ENCODE results near the gene ASIC4.

Gene ASIC4

DNA sequence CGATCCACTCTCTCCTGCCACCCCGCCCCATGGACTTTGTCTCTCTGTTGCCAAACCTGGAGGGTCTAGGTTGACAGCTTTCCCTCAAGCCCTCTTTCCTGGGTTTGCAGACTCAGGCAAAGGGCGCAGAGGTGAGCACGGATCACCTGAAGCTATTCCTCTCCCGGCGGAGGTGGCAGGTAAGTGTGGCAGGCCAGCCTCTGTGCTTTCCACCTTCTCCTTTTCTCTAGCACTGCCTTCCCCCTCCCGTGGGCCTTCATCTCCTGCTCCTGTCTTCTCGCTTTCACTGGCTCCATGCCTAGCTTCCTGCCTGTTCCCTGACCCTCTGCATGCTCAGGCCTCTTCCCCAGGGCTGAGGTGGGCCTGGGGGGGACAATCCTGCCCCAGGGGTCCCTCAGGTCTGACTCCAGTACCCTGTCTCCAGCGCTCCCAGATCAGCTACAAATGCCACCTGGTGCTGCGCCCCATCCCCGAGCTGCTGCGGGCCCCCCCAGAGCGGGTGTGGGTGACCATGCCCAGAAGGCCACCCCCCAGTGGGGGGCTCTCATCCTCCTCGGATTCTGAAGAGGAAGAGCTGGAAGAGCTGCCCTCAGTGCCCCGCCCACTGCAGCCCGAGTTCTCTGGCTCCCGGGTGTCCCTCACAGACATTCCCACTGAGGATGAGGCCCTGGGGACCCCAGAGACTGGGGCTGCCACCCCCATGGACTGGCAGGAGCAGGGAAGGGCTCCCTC lies 31.4 kb upstream of the ASIC4 start:
- DNase-seq, result no peak

DNA sequence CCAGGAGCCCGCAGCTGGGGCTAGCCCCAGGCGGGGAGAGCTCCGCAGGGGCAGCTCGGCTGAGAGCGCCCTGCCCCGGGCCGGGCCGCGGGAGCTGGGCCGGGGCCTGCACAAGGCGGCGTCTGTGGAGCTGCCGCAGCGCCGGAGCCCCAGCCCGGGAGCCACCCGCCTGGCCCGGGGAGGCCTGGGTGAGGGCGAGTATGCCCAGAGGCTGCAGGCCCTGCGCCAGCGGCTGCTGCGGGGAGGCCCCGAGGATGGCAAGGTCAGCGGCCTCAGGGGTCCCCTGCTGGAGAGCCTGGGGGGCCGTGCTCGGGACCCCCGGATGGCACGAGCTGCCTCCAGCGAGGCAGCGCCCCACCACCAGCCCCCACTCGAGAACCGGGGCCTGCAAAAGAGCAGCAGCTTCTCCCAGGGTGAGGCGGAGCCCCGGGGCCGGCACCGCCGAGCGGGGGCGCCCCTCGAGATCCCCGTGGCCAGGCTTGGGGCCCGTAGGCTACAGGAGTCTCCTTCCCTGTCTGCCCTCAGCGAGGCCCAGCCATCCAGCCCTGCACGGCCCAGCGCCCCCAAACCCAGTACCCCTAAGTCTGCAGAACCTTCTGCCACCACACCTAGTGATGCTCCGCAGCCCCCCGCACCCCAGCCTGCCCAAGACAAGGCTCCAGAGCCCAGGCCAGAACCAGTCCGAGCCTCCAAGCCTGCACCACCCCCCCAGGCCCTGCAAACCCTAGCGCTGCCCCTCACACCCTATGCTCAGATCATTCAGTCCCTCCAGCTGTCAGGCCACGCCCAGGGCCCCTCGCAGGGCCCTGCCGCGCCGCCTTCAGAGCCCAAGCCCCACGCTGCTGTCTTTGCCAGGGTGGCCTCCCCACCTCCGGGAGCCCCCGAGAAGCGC lies 30.6 kb upstream of the ASIC4 start:
- DNase-seq, result no peak

DNA sequence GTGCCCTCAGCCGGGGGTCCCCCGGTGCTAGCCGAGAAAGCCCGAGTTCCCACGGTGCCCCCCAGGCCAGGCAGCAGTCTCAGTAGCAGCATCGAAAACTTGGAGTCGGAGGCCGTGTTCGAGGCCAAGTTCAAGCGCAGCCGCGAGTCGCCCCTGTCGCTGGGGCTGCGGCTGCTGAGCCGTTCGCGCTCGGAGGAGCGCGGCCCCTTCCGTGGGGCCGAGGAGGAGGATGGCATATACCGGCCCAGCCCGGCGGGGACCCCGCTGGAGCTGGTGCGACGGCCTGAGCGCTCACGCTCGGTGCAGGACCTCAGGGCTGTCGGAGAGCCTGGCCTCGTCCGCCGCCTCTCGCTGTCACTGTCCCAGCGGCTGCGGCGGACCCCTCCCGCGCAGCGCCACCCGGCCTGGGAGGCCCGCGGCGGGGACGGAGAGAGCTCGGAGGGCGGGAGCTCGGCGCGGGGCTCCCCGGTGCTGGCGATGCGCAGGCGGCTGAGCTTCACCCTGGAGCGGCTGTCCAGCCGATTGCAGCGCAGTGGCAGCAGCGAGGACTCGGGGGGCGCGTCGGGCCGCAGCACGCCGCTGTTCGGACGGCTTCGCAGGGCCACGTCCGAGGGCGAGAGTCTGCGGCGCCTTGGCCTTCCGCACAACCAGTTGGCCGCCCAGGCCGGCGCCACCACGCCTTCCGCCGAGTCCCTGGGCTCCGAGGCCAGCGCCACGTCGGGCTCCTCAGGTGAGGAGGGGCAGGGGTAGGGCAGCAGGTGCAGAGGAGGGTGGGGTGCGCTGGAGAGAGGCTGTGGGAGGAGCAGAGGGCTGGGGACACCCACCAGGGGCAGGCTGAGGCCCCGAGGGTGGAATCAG lies 29.7 kb upstream of the ASIC4 start:
- no peak for DNase-seq

DNA sequence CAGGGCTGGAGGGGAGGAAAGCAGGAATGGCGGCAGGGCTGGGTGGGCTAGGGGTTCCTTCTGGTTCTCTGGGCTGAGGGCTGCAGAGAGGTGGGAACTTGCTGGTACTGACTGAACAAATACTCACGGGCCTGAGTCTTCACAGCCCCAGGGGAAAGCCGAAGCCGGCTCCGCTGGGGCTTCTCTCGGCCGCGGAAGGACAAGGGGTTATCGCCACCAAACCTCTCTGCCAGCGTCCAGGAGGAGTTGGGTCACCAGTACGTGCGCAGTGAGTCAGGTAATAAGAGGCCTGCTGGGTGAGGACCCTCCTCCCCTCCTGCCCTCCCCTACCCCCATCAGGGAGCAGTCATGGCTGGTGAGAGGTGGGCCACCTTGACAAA lies 29.1 kb upstream of the ASIC4 start:
- no peak for DNase-seq

DNA sequence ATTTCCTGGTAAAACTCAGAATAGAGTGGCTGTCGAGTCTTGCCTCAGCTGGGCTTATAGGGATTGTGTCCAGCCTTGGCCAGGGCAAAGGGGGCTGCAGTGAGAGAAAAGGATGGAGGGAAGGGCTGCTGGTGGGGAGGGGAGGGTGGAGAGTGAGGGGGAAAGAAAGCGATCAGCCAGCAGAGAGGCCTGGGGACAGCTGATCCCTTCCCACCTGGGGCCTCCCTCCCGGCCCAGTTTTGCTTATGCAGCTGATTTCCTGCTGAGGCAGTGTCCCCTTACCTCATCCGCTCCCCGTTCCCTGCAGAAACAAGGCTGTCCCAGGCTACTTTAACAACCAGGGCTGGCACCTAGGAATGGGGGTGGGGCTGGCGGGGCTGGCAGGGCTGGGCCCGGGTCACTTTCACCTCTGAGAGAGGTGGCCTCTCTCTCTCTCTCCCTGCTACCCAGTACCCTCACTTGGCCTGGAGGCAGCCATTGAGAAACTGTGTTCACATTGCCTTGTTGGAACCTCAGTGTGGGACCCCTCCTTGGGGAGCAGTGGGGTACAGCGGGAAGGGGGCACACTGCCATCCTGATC lies 27.8 kb upstream of the ASIC4 start:
- no peak for DNase-seq

DNA sequence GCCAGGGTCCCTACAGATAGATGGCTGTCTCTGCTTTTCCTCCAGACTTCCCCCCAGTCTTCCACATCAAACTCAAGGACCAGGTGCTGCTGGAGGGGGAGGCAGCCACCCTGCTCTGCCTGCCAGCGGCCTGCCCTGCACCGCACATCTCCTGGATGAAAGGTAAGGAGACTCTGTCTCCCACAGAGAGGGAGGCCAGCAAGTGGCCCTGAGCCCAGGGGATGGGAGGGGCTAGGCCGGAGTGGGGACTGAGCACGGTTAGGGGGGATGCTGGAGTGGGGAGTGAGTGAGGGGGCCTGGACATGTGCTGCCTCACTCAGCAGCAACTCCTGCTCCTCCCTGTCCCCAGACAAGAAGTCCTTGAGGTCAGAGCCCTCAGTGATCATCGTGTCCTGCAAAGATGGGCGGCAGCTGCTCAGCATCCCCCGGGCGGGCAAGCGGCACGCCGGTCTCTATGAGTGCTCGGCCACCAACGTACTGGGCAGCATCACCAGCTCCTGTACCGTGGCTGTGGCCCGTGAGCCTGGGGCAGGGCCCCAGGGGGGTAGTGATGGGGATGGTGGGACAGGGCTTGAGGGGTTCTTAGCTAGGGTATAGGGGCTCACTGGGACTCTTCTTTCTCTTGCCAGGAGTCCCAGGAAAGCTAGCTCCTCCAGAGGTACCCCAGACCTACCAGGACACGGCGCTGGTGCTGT lies 26.0 kb upstream of the ASIC4 start:
- DNase-seq, result no peak

DNA sequence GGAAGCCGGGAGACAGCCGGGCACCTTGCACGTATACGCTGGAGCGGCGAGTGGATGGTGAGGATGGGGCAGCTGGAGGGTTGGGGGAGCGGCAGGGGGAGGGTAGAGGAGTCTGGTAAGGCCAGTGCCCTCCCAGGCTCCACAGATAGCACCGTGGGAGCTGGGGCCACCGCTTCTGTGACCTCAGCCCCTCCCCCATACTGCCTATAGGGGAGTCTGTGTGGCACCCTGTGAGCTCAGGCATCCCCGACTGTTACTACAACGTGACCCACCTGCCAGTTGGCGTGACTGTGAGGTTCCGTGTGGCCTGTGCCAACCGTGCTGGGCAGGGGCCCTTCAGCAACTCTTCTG lies 25.5 kb upstream of the ASIC4 start:
- DNase-seq, result no peak

DNA sequence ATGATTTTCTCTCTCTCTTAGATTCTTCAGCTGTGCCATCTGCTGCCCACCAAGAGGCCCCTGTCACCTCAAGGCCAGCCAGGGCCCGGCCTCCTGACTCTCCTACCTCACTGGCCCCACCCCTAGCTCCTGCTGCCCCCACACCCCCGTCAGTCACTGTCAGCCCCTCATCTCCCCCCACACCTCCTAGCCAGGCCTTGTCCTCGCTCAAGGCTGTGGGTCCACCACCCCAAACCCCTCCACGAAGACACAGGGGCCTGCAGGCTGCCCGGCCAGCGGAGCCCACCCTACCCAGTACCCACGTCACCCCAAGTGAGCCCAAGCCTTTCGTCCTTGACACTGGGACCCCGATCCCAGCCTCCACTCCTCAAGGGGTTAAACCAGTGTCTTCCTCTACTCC lies 25.0 kb upstream of the ASIC4 start:
- DNase-seq, result no peak

DNA sequence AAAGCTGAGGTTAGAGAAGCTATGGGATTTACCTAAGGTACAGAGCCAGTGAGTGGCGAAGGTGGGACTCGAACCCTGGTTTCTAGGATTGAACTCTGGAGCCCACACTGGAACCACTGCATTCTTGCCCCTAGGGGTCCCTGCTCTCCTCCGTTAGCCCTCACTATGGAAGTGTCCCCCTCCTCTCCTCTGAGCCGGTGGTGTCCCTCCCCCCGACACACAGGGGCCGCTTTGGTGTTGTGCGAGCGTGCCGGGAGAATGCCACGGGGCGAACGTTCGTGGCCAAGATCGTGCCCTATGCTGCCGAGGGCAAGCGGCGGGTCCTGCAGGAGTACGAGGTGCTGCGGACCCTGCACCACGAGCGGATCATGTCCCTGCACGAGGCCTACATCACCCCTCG lies 24.1 kb upstream of the ASIC4 start:
- DNase-seq, result no peak

DNA sequence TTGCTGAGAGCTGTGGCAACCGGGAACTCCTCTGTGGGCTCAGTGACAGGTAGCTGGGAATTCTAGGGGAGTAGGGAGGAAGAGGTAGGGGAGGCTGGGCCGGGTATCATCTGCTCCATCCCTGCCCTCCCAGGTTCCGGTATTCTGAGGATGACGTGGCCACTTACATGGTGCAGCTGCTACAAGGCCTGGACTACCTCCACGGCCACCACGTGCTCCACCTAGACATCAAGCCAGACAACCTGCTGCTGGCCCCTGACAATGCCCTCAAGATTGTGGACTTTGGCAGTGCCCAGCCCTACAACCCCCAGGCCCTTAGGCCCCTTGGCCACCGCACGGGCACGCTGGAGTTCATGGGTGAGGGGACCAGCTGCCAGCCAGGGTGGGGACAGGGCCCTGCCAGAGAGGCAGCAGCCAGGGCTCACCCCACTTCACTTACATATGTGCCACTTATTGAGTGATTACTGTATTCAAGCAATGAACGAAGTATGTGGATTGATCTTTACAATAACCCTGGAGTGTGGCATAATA lies 23.6 kb upstream of the ASIC4 start:
- no peak for DNase-seq

DNA sequence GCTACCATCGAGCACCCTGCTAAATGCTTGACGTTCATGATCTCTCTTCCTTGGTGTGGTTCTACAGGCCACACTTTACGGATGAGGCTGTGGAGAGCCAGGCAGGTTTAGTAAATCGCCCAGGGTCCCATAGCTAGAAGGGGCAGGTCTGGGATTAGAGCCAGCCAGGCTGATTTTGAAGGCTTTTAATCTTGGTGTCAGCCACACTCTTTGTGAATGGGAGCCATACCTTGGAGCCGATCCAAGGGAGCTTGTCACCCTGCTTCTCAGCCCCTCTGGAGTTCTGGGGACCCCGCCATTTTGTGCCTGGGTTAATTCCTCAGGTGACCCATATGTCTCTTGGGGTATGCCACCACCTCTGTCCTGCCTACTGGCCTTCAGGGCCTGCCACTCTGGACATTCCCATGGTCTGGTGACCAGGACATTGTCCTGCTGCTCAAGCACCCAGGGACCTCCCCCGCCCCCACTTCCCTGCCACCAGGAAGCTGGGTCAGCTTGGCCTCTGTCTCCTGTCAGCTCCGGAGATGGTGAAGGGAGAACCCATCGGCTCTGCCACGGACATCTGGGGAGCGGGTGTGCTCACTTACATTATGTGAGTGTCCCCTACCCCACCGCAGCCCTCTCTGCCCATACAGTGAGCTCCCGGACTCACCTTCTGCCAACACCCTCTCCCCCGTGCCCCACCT lies 22.9 kb upstream of the ASIC4 start:
- DNase-seq, result no peak

DNA sequence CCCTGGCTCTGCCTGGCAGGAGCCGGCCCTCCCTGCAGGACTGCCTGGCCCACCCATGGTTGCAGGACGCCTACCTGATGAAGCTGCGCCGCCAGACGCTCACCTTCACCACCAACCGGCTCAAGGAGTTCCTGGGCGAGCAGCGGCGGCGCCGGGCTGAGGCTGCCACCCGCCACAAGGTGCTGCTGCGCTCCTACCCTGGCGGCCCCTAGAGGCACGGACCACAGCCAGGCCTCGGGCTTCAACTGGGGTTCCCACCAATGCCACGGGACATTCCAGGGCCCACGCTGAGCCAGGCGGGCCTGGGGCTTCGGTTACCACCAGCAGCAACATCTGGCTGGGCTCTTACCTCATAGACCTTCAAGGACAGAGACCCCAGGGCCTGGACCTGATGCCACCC lies 21.7 kb upstream of the ASIC4 start:
- DNase-seq, result no peak

DNA sequence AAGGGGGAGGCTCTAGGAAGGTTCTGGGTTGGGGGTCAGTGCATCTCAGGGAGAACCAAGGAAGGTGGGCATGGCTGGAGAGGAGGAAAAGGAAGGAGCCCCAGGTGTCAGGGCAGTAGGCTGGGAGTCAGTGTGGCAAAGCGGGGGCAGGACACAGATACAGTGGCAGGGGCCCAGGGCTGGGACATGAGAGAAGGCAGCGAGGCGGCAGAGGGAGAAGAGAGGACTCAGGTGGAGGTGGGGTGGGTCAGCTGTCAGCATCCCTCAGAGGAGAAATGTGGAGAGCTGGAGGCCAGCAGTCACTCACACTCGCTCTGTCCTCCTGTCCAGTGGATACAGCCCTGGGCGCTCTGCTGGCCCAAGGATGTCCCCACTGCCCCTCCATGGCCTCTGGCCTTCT lies 21.2 kb upstream of the ASIC4 start:
- no peak for DNase-seq

DNA sequence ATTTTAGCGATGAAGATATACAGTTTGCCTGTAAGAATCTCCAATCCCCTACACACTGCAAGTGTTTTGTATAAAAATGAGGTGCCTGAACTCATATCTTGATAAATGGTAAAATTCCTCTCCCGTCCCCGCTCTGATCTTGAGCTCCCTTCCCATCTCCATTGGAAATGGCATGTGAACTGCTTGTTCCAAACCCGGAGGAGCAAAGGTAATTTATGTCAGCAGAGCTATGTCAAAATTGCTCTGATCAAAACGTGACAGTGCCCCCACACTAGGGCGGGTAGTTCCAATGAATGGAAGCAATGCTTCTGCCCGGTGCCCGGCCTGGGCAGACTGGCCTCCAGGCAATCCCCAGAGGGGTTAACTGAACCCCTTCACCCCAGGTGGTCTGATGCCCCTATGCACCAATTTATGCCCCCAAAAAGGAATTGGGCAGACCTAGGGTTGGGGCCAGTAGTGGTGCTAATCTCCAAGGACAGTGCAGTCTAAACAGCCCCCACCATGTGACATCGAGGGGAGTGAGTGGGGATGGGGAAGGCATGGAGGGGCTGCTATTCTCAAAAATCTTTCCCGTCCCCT lies 19.2 kb upstream of the ASIC4 start:
- no peak for DNase-seq

DNA sequence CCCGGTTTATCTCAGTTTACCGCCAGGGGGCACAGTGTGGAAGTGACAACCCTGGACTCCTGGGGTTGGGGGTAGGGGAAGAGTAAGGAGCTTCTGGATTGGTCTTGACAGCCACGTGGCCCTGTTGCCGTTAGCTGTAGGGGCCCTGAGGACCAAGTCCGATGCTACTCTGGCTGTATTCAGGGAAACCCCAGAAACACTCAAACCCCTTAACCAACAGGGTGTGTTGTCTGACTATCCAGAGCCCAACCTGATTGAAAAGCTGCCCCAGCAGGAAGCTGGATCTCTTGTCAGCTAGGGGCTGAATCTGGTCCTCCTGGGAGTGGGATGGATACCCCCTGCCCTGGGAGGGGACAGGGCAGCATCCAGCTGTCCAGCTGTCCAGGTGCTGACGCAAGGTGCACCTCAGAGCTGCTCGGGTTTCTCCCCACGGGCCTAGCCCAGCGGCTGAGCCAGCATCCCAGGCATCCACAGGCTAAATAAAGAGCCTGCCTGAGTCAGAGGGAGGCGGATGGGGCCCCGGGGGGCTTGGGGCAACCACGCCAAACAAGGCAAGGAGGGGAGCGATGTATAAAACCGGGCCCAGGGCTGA lies 18.7 kb upstream of the ASIC4 start:
- peak; percentile 67 to 70 for DNase-seq

DNA sequence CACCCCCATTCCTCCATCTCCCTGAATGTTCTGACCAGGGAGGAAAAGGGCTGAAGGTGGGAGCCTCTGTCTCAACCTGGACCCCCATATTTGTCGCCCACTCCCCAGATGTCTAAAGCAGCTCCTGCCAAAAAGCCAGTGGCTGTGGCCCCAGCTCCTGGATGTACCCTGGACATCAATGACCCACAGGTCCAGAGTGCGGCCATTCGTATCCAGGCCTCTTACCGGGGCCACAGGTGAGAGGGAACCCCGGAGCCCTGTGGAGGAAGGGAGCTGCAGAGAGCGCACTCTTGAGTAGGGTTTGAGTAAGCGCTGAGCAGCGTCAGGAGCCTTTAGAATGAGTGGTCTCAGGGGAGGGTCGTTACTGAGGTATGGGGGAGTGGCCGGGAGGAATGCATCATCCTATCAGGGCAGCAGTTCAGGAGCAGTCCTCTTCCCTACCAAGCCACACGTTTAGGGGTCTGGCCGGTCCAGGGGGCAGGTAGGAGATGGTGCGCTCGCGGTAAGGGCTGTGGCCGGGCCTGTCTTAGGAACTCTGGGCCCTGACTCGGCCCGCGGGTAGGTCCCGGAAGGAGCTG lies 17.9 kb upstream of the ASIC4 start:
- DNase-seq, result no peak

DNA sequence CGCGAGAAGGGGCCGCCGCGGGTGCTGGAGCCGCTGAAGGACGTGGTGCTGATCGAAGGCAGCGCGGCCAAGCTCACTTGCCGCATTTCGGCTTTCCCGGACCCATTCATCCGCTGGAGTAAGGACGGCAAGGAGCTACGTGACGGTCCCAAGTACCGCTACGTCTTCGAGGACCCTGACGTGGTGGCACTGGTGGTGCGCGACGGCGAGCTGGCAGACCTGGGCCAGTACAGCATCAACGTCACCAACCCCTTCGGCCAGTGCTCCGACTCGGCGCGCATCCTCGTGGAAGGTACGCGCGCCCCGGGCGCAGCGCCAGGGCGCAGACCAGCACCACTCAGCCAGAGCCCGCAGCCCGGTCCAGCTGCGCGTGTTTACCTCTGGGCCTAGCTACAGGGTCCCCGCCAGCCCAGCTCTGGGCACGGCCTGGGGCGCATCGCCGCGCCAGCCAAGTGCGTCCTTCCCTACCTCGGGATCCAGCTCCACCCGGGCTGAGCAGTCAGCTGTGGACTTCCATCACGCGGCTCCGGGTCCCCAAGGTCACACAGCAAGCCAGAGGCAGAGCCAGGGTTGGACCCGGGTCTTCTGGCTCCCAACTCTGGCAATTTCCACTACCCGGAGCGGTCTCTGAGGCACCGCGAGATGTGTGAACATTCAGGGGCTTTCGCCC lies 17.3 kb upstream of the ASIC4 start:
- DNase-seq, result no peak

DNA sequence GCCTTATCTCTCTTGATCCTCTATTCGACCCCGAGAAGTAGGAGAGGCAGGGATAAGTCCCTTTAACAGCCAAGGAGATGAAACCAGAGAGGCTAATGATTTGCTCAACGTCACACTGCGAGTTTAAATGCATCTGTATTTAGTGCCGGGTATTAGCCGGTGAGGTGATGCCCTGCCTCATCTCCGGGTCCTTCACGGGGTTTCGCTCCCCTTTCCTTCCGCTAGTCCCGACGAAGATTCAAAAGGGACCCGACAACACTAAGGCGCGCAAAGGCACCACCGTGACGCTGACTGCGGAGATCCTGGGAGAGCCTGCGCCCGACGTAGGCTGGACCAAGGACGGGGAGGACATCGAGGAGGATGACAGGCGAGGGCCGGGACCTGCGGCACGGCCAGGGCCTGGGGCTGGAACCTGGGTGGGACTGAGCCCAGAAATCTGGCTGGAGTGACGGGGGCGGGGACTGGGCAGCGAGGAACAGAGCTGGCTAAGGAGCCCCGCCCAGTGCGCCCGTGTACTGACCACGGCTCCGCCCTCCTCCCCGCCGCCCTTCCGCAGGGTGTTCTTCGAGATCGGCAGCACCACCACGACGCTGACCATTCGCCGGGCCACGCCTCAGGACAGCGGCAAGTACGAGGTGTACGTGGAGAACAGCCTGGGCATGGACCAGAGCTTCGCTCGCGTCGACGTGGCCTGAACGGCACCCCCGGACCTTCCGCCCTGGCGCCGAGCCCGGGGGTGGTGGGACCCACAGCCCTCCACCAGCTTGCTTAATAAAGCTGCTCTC lies 16.6 kb upstream of the ASIC4 start:
- DNase-seq, result peak; percentile 35 to 39

Data from stimulated activated CD4-positive, alpha-beta T cell treated with anti-CD3 and anti-CD28 coated beads, Interleukin-2, amount 100 ng/mL, for 24 hours (primary cell).